Bone marrow (tissue), 2 donors: ENCODE data around the gene ZC4H2.
A peak's percentile ranks its signal among the peaks of the same experiment; 100 is the strongest.
"Not testable (repeated sequence)": the region's sequence is repeated elsewhere in the genome, so short reads cannot be mapped to it uniquely, and the experiment has no call there.

Experiments
- DNase-seq, 2 donors: peaks; one replicate each; lab custom pipeline; 2025; lab: John Stamatoyannopoulos, UW

Gene ZC4H2, protein sequence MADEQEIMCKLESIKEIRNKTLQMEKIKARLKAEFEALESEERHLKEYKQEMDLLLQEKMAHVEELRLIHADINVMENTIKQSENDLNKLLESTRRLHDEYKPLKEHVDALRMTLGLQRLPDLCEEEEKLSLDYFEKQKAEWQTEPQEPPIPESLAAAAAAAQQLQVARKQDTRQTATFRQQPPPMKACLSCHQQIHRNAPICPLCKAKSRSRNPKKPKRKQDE

DNA sequence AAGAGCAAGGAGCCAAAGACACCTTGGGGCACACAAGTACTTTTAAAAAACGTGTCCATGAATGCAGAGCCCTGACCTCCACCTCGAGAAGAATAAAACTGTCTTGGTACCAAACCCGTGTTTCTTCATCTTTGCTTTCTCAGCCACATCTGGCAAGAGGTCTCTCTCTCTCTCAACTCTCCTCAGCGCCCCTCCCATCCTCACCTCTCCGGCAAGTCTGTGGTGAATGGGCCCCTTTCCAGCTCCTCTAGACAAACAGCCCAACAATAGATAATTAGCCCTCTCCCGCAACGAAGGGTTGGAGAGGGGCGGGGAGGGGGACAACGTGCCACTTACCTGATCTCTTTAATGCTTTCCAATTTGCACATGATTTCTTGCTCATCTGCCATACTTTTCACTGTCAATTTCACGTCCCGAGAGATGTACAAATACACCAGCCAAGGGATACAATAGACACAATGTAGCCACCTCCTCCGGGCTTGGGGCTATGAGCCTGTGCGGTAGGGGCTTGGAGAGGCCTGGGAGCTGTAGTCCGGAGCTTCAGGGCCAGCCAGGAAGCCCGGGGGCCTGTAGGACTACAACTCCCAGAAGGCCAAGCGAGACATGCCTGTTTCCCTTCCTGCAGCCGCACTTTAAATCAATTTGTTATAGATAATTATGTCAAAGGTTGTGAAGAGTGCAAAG is at the start of gene ZC4H2:
ZC4H2 (minus strand) TSS at position 462 of the 684 bp plus-strand sequence; CDS start at position 389, 73 bp downstream.
- DNase-seq = peak; percentile 1 to 24

DNA sequence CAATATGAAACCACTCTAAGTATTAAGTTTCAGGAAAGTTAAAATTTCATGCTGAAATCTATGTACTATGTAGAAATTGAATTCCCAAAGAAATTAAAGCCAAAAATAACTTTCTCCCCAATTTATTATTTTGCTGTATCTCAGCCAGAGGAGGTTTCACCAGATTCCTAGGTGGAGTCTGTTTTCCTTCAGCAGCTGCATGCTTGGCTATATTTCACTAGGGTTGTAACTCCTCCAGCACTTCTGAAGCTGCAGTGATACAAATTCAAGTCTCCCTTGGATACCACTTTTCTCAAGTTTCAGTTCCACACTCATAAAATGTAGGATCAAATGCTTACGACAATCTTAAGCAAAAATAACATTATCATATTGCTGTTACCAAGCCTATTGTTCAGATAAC is 41.2 kb upstream of the ZC4H2 start:
- no peak for DNase-seq

DNA sequence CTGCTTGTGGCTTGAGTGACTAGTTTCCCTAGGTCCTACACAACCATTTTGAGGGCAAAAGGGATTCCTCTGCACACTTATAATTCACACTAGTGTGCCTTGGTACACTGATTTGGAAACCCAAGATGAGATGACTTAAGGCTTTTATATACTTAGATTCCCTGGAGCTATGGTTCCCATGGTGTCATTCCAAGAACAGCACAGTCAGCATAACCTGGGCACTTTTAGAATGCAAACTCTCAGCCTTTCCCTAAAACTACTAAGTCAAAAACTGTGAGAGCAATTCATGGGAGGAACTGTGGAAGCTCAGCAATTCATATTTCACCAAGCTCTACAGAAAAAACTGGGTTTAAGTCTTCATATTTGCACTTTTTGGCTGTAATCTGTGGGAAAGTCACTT is 38.0 kb upstream of the ZC4H2 start:
- no peak for DNase-seq

DNA sequence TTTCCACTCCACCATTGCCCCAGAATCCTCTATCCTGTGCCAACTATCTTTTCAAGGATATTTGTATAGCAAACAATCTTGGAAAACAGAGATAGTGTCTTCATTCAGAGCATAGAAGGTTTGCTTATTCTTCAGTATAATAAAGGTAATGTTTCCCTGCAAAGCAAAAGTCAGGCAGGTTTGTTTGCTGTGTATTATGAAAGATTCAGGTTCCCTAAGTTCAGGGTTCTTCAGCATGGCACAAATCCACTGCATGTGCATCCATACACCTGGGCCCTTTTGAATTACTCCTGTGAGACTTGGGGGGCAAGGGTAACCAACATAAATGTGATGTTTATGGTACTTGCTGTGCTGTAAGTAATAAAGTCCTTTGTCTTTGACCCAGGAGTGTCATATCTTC is 33.2 kb upstream of the ZC4H2 start:
- no peak for DNase-seq

DNA sequence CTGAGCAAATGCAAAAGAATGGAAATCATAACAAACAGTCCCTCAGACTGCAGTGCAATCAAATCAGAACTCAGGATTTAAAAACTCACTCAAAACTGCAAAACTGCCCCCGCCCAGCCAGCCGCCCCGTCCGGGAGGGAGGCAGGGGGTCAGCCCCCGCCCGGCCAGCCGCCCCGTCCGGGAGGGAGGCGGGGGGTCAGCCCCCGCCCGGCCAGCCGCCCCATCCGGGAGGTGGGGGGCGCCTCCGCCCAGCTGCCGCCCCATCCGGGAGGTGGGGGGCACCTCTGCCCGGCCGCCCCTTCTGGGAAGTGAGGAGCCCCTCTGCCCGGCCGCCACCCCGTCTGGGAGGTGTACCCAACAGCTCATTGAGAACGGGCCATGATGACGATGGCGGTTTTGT is 26.0 kb upstream of the ZC4H2 start:
- DNase-seq = not testable (repeated sequence)

DNA sequence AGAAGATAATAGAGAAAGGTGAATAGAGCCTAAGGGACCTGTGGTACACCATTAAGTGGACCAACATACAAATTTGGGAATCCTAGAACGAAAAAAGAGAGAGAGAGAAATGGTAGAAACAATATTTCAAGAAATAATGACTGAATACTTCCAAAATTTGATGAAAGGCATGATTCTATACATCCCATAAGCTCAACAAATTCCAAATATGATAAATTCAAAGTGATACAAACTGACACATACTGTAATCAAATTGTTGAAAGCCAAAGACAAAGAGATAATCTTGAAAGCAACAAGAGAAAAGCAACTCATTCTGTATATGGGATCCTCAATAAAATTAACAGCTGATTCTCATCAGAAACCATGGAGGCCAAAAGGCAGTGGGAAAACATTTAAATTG is 20.6 kb upstream of the ZC4H2 start:
- DNase-seq = no peak

DNA sequence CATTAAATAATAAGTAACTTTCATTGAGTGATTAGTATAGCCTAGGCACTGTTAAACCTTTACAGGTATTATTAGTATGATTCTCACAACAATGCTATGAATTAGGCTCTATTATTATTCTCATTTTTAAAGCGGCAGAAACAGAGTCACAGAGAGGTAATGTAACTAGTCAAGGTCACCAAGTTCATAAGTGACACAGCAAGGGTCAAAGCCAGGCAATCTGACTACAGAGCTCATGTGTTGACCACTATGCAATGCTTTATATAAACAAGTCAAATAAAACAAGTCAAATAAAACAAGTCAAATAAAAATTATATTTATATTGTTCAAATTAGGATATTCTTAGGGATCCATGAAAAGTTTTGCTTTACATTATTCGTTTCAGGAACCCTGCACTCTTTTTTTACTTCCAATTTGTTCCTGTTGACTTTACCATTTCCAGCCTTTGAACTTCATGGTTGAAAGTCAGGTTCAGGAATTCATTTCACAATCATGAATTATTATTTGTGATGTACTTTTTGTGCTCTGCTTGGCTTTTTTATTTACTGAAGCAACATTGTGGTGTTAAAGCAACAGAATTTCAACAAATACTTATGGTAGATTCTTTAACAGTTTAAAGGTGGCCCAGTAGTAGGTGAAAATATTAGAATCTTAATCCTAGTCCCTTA is 18.0 kb upstream of the ZC4H2 start:
- no peak for DNase-seq

DNA sequence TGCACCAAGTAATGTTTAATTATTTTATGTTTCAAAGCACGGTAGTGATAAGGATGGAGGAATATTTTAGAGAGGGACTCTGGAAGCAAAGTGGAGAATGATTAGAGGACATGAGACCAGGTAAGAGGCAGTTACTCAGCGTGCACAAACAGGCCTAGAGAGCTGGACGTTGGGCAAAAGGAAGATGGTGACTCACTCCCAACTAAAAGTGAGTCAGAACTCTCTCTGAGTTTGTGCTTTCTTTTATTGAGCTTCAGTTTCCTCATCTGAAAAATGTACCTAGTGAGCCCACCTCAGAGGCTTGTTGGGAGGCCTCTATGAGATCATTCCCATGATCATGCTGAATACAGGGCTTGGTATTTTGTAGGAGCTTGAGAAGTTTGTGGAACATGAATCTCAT is 1.6 kb upstream of the ZC4H2 start:
- DNase-seq = no peak

DNA sequence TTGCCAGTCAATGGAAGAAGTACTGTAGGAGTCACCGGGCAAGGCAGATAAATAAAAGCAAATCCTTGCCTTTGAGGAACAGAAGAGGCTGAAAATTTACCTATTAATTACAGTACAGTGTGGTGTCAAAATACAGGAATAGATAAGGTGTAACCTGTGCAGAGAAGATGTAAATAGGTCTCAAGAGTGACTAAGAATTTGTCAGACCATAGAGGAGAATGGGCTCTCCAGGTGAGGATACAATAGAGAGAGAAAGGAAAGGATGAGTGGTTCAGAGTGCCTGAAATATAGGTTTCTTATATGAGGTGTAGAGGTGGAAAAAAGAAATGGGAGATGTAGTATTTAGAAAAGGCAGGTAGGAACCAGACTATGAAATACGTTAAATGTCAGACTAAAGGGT is 801 bp upstream of the ZC4H2 start:
- no peak for DNase-seq

DNA sequence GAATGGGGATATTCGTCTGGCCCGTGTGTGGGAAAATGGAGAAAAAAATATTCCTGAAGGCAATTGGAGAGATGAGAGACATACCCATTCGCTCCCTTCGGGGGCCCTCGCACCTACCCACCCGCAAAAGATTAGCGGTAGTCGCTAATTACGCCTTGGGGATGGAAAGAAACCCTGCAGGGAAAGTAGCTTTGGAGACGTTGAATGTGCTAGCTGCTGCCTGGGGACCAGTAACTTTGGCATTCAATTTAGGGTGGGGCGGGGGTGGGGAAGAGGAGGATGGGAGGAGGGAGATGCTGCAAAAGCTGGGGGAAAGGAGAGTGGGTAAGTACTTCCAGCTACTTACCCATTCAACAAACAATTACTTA is 407 bp upstream of the ZC4H2 start:
- no peak for DNase-seq

DNA sequence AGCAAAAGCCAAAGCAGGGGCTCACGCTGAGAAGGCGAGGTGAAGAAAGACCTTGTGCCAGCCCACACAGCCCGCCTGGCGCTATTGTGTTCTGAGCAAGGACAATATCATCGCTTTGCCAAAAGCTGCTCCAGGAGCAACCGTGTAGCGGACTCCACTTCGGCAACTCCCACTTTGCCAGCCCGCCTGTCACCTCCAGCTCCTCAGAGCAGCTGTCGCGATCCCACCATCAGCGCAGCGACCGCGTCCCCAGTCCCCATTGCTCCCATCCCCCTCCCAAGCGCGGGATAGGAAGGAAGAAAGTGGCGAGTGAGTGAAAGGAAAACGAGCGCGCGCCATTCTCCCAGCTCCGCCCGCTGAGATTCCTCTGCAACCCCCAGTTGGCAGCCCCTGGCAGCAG is 759 bp downstream of the ZC4H2 start:
- peak in 1 of 2 donors; percentile 1 for DNase-seq

DNA sequence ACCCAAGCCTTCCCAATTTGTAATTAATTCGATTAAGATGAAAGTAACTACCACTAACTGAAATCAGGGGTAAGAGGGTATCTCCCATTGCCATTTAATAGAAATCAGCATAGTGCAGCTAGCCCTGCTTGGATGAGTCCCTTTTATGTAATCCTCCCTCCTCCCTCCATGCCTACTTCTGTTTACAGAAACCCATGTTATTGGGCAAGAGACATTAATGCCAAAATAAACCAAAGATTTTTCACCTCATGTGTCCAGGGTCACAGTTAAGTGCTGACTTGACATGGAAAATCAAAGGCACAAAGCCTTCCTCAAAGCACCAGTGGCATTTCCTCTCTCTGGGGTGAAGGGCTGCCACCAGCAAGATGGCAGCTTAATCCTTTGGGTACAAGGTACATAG is 50.8 kb downstream of the ZC4H2 start:
- no peak for DNase-seq

DNA sequence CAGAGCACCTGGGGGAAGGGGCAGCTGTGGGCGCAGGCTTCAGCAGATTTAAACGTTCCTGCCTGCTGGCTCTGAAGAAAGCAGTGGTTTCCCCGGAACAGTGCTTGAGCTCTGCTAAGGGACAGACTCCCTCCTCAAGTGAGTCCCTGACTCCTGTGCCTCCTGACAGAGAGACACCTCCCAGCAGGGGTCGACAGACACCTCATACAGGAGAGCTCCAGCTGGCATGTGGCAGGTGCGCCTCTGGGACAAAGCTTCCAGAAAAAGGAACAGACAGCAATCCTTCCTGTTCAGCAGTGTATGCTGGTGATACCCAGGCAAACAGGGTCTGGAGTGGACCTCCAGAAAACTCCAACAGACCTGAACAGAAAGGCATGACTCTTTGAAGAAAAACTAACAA is 68.1 kb downstream of the ZC4H2 start:
- DNase-seq = no peak

DNA sequence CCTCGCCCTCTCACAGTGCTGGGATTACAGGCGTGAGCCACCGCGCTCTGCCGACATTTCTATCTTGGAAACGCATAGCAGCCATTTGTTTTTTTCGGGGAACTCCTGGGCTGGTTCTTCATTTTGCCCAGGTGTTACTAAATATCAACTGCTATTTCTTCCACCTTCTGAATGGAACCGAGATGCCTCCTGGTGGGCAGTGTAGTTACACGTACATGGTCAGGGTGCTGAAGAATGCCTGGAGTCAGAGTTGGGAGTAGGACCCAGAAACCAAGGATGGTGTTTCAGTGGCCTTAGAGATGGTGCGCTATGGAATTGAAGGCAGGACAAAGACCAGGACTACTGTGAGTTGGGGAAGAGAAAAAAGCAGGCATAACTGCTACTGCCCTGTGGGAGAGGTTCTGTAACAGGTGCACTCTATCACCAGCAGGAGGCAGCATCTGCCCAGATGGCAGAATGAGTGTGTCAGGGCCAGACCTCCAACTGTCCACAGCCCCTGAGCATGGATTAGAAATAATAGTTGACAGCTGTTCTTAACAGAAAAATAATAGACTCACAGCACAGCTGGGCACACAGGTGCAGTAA is 81.7 kb downstream of the ZC4H2 start:
- peak in 1 of 2 donors; percentile 1 for DNase-seq

DNA sequence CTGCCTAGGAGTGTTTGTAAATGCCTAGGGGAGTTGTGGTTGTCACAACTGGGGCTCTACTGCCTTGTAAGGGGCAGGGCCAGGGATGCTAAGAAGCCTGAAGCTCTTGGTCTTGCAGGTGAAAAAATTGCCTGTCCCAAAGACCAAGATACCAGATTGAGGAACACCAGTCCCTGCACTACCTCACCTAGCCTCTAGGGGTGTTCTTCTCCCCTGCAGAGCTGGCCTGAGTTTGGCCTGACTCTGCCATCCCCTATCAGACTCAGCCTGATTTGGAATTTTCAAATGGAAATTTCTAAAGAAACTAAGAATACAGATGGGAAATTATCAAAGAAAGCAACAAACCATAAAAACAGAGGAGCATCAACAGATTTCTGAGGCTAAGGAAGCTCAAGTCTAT is 90.4 kb downstream of the ZC4H2 start:
- no peak for DNase-seq

DNA sequence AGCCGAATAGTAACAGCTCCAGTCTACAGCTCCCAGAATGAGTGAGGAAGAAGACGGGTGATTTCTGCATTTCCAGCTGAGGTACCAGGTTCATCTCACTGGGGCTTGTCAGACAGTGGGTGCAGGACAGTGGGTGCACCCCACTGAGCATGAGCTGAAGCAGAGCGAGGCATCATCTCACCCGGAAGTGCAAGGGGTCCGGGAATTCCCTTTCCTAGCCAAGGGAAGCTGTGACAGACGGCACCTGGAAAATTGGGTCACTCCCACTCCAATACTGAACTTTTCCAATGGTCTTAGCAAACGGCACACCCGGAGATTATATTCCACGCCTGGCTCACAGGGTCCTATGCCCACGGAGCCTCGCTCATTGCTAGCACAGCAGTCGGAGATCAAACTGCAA is 97.5 kb downstream of the ZC4H2 start:
- not testable (repeated sequence) for DNase-seq

DNA sequence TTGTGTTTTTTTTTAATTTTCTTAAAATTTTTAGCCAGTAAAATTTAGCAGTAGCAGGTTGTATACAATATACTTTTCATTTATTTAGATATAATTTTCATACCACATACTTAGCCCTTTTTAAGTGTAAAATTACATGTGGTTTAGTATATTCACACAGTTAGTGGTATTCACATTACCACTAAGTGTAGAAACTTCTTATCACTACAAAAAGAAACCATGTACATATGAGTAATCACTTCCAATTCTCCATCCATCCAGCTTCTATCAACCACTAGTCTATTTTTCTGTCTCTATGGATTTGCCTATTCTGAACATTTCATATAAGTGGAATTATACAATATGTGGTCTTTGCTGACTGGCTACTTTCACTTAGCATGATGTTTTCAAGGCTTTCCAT is 109.0 kb downstream of the ZC4H2 start:
- DNase-seq = no peak
